Caco-2 (cell line): ENCODE results near the gene PLCH1. TPM values are rescaled to one million over a fixed set of nuclear protein-coding genes. Genes with fewer than 3 reads are reported as not detected.

ENCODE experiments used
- BruUV-seq: library from RNA; stranded (reverse); fragments of 400-500 nt; replicated peaks from 2 replicates; lab custom pipeline; 2021; lab: Mats Ljungman, UMichigan
- CTCF ChIA-PET: fragments of 300-600 bp; sonication (Branson Sonifier 250); formaldehyde crosslinking; loops from one replicate; lab custom pipeline; 2022; ENCODE audit warnings: antibody characterized with exemption; lab: Charles Lee
- POLR2A ChIA-PET: fragments of 300-600 bp; sonication (Branson Sonifier 250); formaldehyde crosslinking; loops from one replicate; lab custom pipeline; 2022; ENCODE audit warnings: antibody characterized with exemption; lab: Charles Lee
- DNase-seq, 2 experiments: peaks; one replicate each; pipeline versions ENCODE4 v3.0.0 to v3.0.0-alpha.2; 2020 to 2022
- H3K27me3 ChIP-seq: replicated peaks from 2 replicates; pipeline ENCODE4 v1.6.0; 2011; ENCODE audit warnings: low read length; ENCODE audit not compliant: control insufficient read depth, insufficient read depth
- H3K36me3 ChIP-seq: 2 replicates; pipeline ENCODE4 v1.5.1; 2011; ENCODE audit warnings: low read length; ENCODE audit not compliant: control insufficient read depth, insufficient read depth
- H3K4me1 ChIP-seq: fragments of 250-450 bp; sonication (Bioruptor Pico); 2 replicates; pipeline ENCODE4 v1.5.1; 2020; ENCODE audit warnings: mild to moderate bottlenecking
- H3K4me3 ChIP-seq: 2 replicates; pipeline ENCODE4 v1.5.1; 2011; ENCODE audit warnings: low read depth, mild to moderate bottlenecking, control low read depth, low read length
- H3K9me3 ChIP-seq: fragments of 250-450 bp; sonication (Bioruptor Pico); 2 replicates; pipeline ENCODE4 v1.5.1; 2020; ENCODE audit warnings: mild to moderate bottlenecking, moderate library complexity
- H3K27ac Mint-ChIP-seq: one replicate; pipeline ENCODE4 v1.8.0; 2022; ENCODE audit warnings: mixed read lengths; ENCODE audit not compliant: unreplicated experiment
- H3K27me3 Mint-ChIP-seq: one replicate; pipeline ENCODE4 v1.8.0; 2022; ENCODE audit warnings: mixed read lengths; ENCODE audit not compliant: insufficient read depth, unreplicated experiment
- H3K36me3 Mint-ChIP-seq: one replicate; pipeline ENCODE4 v1.8.0; 2022; ENCODE audit warnings: mild to moderate bottlenecking, mixed read lengths; ENCODE audit not compliant: insufficient read depth, unreplicated experiment
- H3K4me1 Mint-ChIP-seq: one replicate; pipeline ENCODE4 v1.8.0; 2022; ENCODE audit warnings: low read depth, mixed read lengths; ENCODE audit not compliant: unreplicated experiment
- H3K4me3 Mint-ChIP-seq: one replicate; pipeline ENCODE4 v1.8.0; 2022; ENCODE audit warnings: mild to moderate bottlenecking, moderate library complexity, mixed read lengths; ENCODE audit not compliant: unreplicated experiment
- H3K9me3 Mint-ChIP-seq: one replicate; pipeline ENCODE4 v1.8.0; 2022; ENCODE audit warnings: mixed read lengths; ENCODE audit not compliant: unreplicated experiment
- CTCF ChIP-seq, 2 experiments: fragments of 200-600 bp in 1 of 2; IDR thresholded peaks; 1 replicate in 1 of 2; 2 replicates in 1 of 2; pipeline versions ENCODE4 v1.5.1 to v1.8.0; 2011 to 2022; ENCODE audit warnings: antibody characterized with exemption in 1 of 2, control low read depth in 1 of 2, inconsistent platforms in 1 of 2, low read depth in 1 of 2, low read length in 1 of 2, mild to moderate bottlenecking in 1 of 2, moderate library complexity in 1 of 2; ENCODE audit not compliant: insufficient read depth in 1 of 2, severe bottlenecking in 1 of 2, unreplicated experiment in 1 of 2
- intact Hi-C: fragments of 100-400 bp; cut with micrococcal nuclease; formaldehyde crosslinking; loops from one replicate; pipeline ENCODE4 v1.10.0; 2022; ENCODE audit not compliant: unreplicated experiment
- total RNA-seq: library from RNA; stranded (reverse); gene quantifications from 2 replicates; pipeline ENCODE4 v1.2.3, GENCODE V29; 2022

PLCH1 gene
- total RNA-seq, 1 experiment from 2014 or later = 3.1 TPM

GRCh38 chr3:155675094-155675493 is 69.8 kb downstream of the PLCH1 start:
- Mint-ChIP-seq H3K4me1 (no peaks in the 10 kb centered on the region), H3K27ac (no peak overlapping the region), H3K27me3 (no peaks in the 10 kb centered on the region), H3K9me3 (no peaks in the 10 kb centered on the region), H3K36me3 (no peaks in the 10 kb centered on the region), H3K4me3 (no peak overlapping the region)
- TF ChIP-seq CTCF (IDR thresholded peaks at IDR 0.05; ENCODE audit: insufficient read depth in 1 of 2, low read depth in 1 of 2, low read length in 1 of 2, severe bottlenecking in 1 of 2, unreplicated experiment in 1 of 2) = no peak
- H3K4me1 ChIP-seq = no peaks in the 10 kb centered on the region
- H3K4me3 ChIP-seq = no peak overlapping the region
- no peaks in the 10 kb centered on the region for H3K36me3 ChIP-seq
- no peak for DNase-seq
- no peaks in the 10 kb centered on the region for H3K9me3 ChIP-seq
- intact Hi-C loops = no loop called here
- no TSS peak for BruUV-seq
- CTCF ChIA-PET = no interaction called here
- H3K27me3 ChIP-seq = no peaks in the 10 kb centered on the region
- POLR2A ChIA-PET = no interaction called here

- no peaks in the 10 kb centered on the region for H3K9me3 ChIP-seq
- no peaks in the 10 kb centered on the region for H3K27me3 ChIP-seq
- POLR2A ChIA-PET = no interaction called here
- Mint-ChIP-seq H3K36me3 (no peaks in the 10 kb centered on the region), H3K9me3 (no peaks in the 10 kb centered on the region), H3K4me3 (no peak overlapping the region), H3K4me1 (no peaks in the 10 kb centered on the region), H3K27me3 (no peaks in the 10 kb centered on the region), H3K27ac (no peak overlapping the region)
- no peaks in the 10 kb centered on the region for H3K36me3 ChIP-seq
- no peak for DNase-seq
- H3K4me3 ChIP-seq = no peak overlapping the region
- no TSS peak for BruUV-seq
- CTCF ChIA-PET = no interaction called here
- H3K4me1 ChIP-seq = no peaks in the 10 kb centered on the region
- no peak for TF ChIP-seq CTCF (IDR thresholded peaks at IDR 0.05; ENCODE audit: insufficient read depth in 1 of 2, low read depth in 1 of 2, low read length in 1 of 2, severe bottlenecking in 1 of 2, unreplicated experiment in 1 of 2)
- intact Hi-C loops = no loop called here
Observed at GRCh38 chr3:155673421-155673820, 71.5 kb downstream of the PLCH1 start.

- POLR2A ChIA-PET = no interaction called here
- no peak for DNase-seq
- H3K4me1 Mint-ChIP-seq = peaks cover 3% of the 10 kb centered on the region
- H3K4me1 ChIP-seq = peaks cover 1% of the 10 kb centered on the region
- no peaks in the 10 kb centered on the region for H3K36me3 Mint-ChIP-seq
- no peaks in the 10 kb centered on the region for H3K36me3 ChIP-seq
- no peak overlapping the region for H3K27ac Mint-ChIP-seq
- H3K27me3 ChIP-seq = no peaks in the 10 kb centered on the region
- H3K27me3 Mint-ChIP-seq = no peaks in the 10 kb centered on the region
- intact Hi-C loops = no loop called here
- CTCF ChIA-PET = no interaction called here
- no TSS peak for BruUV-seq
- no peaks in the 10 kb centered on the region for H3K9me3 ChIP-seq
- H3K9me3 Mint-ChIP-seq = no peaks in the 10 kb centered on the region
- no peak overlapping the region for H3K4me3 ChIP-seq
- TF ChIP-seq CTCF (IDR thresholded peaks at IDR 0.05; ENCODE audit: insufficient read depth in 1 of 2, low read depth in 1 of 2, low read length in 1 of 2, severe bottlenecking in 1 of 2, unreplicated experiment in 1 of 2) = no peak
- H3K4me3 Mint-ChIP-seq = no peak overlapping the region
Observed at GRCh38 chr3:155670335-155670734, 74.5 kb downstream of the PLCH1 start.
